Loucy (cell line): ENCODE data around the gene CAMTA1.

Experiments
- CTCF ChIP-seq: fragments of 200-600 bp; sonication (generic); conservative IDR thresholded peaks from 2 replicates; pipeline ENCODE4 v1.5.1; 2014; ENCODE audit warnings: mild to moderate bottlenecking, antibody characterized with exemption, low read length
- EZH2phosphoT487 ChIP-seq: fragments of 200-600 bp; IDR thresholded peaks from 2 replicates; pipeline ENCODE4 v1.6.1; 2018; ENCODE audit warnings: antibody characterized with exemption, mild to moderate bottlenecking, moderate library complexity, borderline replicate concordance

DNA sequence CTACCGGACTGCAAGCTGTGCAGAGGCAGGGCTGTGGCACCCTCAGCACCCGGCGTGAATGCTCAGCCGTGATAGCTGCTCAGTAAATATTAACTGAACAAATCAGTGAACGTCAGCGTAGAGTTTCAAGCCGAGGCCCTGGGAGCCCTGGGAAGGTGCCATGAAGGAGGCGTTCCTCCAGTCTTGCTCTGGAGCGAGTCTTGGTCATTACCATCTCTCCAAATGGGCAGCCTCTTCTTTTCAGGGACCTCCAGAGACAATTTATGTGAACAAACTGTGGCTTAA, 449.2 kb downstream of the CAMTA1 start:
- TF ChIP-seq CTCF (no peak), EZH2phosphoT487 (no peak)
